ENCODE results near the gene TIMP2.

GRCh38 chr17:78973196-78973595 lies 48.0 kb upstream of the TIMP2 start:
- TF ChIP-seq CTCF (IDR thresholded peaks at IDR 0.05 in 4 of 5, conservative IDR thresholded peaks at IDR 0.05 in 1 of 5), result no peak
- TF ChIP-seq POLR2A (IDR thresholded peaks at IDR 0.05), result no peak
